Measurements from ENCODE around the gene RFX2.

GRCh38 chr19:6065685-6066374 is 44.5 kb downstream of the RFX2 start:
- TF ChIP-seq CTCF (conservative IDR thresholded peaks at IDR 0.05; ENCODE audit: low read depth, low read length) (no peak), EZH2 (IDR thresholded peaks at IDR 0.05; ENCODE audit: low read length, unreplicated experiment) (no peak), EZH2phosphoT487 (IDR thresholded peaks at IDR 0.05; ENCODE audit: borderline replicate concordance, low read length) (no peak)

Data from PC-3 (cell line).